GM19240 (cell line): ENCODE results near the gene UBB.

ENCODE experiments used
- DNase-seq: peaks from one replicate; pipeline ENCODE4 v3.0.0; 2011; ENCODE audit warnings: low spot score; ENCODE audit not compliant: insufficient read length

UBB gene

GRCh38 chr17:16417896-16418684 lies 37.2 kb downstream of the UBB start:
- no peak for DNase-seq

- no peak for DNase-seq
Observed at GRCh38 chr17:16418685-16419068, 37.8 kb downstream of the UBB start.

GRCh38 chr17:16419074-16419928 lies 38.4 kb downstream of the UBB start:
- no peak for DNase-seq

GRCh38 chr17:16419929-16420271 lies 39.0 kb downstream of the UBB start:
- DNase-seq, result no peak

- no peak for DNase-seq
Observed at GRCh38 chr17:16422416-16422815, 41.5 kb downstream of the UBB start.

GRCh38 chr17:16423226-16423872 lies 42.5 kb downstream of the UBB start:
- DNase-seq, result no peak

- DNase-seq, result no peak
Observed at GRCh38 chr17:16425202-16425601, 44.3 kb downstream of the UBB start.

- DNase-seq, result no peak
Observed at GRCh38 chr17:16425698-16426659, 45.1 kb downstream of the UBB start.

GRCh38 chr17:16427020-16427419 lies 46.1 kb downstream of the UBB start:
- DNase-seq, result no peak

- DNase-seq, result no peak
Observed at GRCh38 chr17:16428098-16428882, 47.4 kb downstream of the UBB start.

- DNase-seq, result no peak
Observed at GRCh38 chr17:16429083-16429482, 48.2 kb downstream of the UBB start.

GRCh38 chr17:16430650-16431049 lies 49.8 kb downstream of the UBB start:
- no peak for DNase-seq

GRCh38 chr17:16432017-16432416 lies 51.1 kb downstream of the UBB start:
- no peak for DNase-seq
